ENCODE measurements around the gene KCNJ5.

The KCNJ5 gene

GRCh38 chr11:128933481-128934178 lies 42.5 kb downstream of the KCNJ5 start:
- no peak overlapping the region for H3K4ac ChIP-seq (ENCODE audit: low read depth in 1 of 2, low read length in 2 of 2)
- no peak overlapping the region for H3K23ac ChIP-seq (ENCODE audit: low read length in 2 of 2)
- H2BK15ac ChIP-seq (ENCODE audit: low read depth, poor library complexity, severe bottlenecking) = no peak overlapping the region
- no peak overlapping the region for H2AFZ ChIP-seq (ENCODE audit: low read depth, low read length)
- no peak overlapping the region for H2BK120ac ChIP-seq (ENCODE audit: low read depth, low read length)
- H3K4me2 ChIP-seq (ENCODE audit: low read length, poor library complexity, severe bottlenecking) = no peak overlapping the region
- no peak overlapping the region for H2BK12ac ChIP-seq (ENCODE audit: low read length in 2 of 2)
- no peak overlapping the region for H3K4me3 ChIP-seq (ENCODE audit: insufficient read depth in 1 of 2, low read depth in 1 of 2, low read length in 2 of 2)
- peaks cover 1% of the 10 kb centered on the region for H3K4me1 ChIP-seq (ENCODE audit: control insufficient read depth, insufficient read depth, low read depth, low read length)
- H3K27ac ChIP-seq (ENCODE audit: low read length, poor library complexity, severe bottlenecking) = no peak overlapping the region
- H3K18ac ChIP-seq (ENCODE audit: low read depth in 1 of 2, low read length in 2 of 2) = no peak overlapping the region
- H3K9me3 ChIP-seq (ENCODE audit: control insufficient read depth, low read length) = no peaks in the 10 kb centered on the region
- 55% methylated on average over 7 of the region's 7 CpGs for WGBS
- H3K79me1 ChIP-seq (replicated peaks; ENCODE audit: low read length, poor library complexity, severe bottlenecking) = no peaks in the 10 kb centered on the region
- H2BK5ac ChIP-seq (ENCODE audit: low read depth, low read length, poor library complexity, severe bottlenecking) = no peak overlapping the region
- H2AK5ac ChIP-seq (ENCODE audit: low read length, severe bottlenecking) = no peak overlapping the region
- H4K8ac ChIP-seq (ENCODE audit: low read length) = no peak overlapping the region
- H3K27me3 ChIP-seq (ENCODE audit: control insufficient read depth in 1 of 2, insufficient read depth in 1 of 2, low read length in 2 of 2) = peaks cover 29 to 47% of the 10 kb centered on the region in 2 experiments
- no peak for DNase-seq
- no peak overlapping the region for H4K91ac ChIP-seq (ENCODE audit: low read length)
- no peaks in the 10 kb centered on the region for H3K36me3 ChIP-seq (ENCODE audit: control insufficient read depth in 1 of 2, insufficient read depth in 2 of 2, low read depth in 1 of 2, low read length in 2 of 2)
- no peak overlapping the region for H3K14ac ChIP-seq (ENCODE audit: low read length in 2 of 2)
- no peak overlapping the region for H3K9ac ChIP-seq (ENCODE audit: low read length)

GRCh38 chr11:128934351-128934750 lies 43.2 kb downstream of the KCNJ5 start:
- 83% methylated on average over 7 of the region's 7 CpGs for WGBS
- H2BK5ac ChIP-seq (ENCODE audit: low read depth, low read length, poor library complexity, severe bottlenecking) = no peak overlapping the region
- H3K9ac ChIP-seq (ENCODE audit: low read length) = no peak overlapping the region
- no peak overlapping the region for H2BK15ac ChIP-seq (ENCODE audit: low read depth, poor library complexity, severe bottlenecking)
- no peak overlapping the region for H2AK5ac ChIP-seq (ENCODE audit: low read length, severe bottlenecking)
- H3K4me1 ChIP-seq (ENCODE audit: control insufficient read depth, insufficient read depth, low read depth, low read length) = peaks cover 1% of the 10 kb centered on the region
- H3K18ac ChIP-seq (ENCODE audit: low read depth in 1 of 2, low read length in 2 of 2) = no peak overlapping the region
- no peak overlapping the region for H3K23ac ChIP-seq (ENCODE audit: low read length in 2 of 2)
- no peaks in the 10 kb centered on the region for H3K79me1 ChIP-seq (replicated peaks; ENCODE audit: low read length, poor library complexity, severe bottlenecking)
- DNase-seq = no peak
- no peak overlapping the region for H2BK12ac ChIP-seq (ENCODE audit: low read length in 2 of 2)
- H2AFZ ChIP-seq (ENCODE audit: low read depth, low read length) = no peak overlapping the region
- H3K36me3 ChIP-seq (ENCODE audit: control insufficient read depth in 1 of 2, insufficient read depth in 2 of 2, low read depth in 1 of 2, low read length in 2 of 2) = no peaks in the 10 kb centered on the region
- H4K8ac ChIP-seq (ENCODE audit: low read length) = no peak overlapping the region
- no peak overlapping the region for H2BK120ac ChIP-seq (ENCODE audit: low read depth, low read length)
- H3K4me2 ChIP-seq (ENCODE audit: low read length, poor library complexity, severe bottlenecking) = no peak overlapping the region
- H3K14ac ChIP-seq (ENCODE audit: low read length in 2 of 2) = no peak overlapping the region
- H3K27me3 ChIP-seq (ENCODE audit: control insufficient read depth in 1 of 2, insufficient read depth in 1 of 2, low read length in 2 of 2) = peaks cover 30 to 54% of the 10 kb centered on the region in 2 experiments
- H3K27ac ChIP-seq (ENCODE audit: low read length, poor library complexity, severe bottlenecking) = no peak overlapping the region
- no peak overlapping the region for H4K91ac ChIP-seq (ENCODE audit: low read length)
- no peak overlapping the region for H3K4me3 ChIP-seq (ENCODE audit: insufficient read depth in 1 of 2, low read depth in 1 of 2, low read length in 2 of 2)
- no peak overlapping the region for H3K4ac ChIP-seq (ENCODE audit: low read depth in 1 of 2, low read length in 2 of 2)
- no peaks in the 10 kb centered on the region for H3K9me3 ChIP-seq (ENCODE audit: control insufficient read depth, low read length)

- 93% methylated on average over 10 of the region's 10 CpGs for WGBS
- Histone ChIP-seq H3K23ac (ENCODE audit: low read length in 2 of 2) (no peak overlapping the region), H2BK5ac (ENCODE audit: low read depth, low read length, poor library complexity, severe bottlenecking) (no peak overlapping the region), H3K14ac (ENCODE audit: low read length in 2 of 2) (no peak overlapping the region), H3K36me3 (ENCODE audit: control insufficient read depth in 1 of 2, insufficient read depth in 2 of 2, low read depth in 1 of 2, low read length in 2 of 2) (no peaks in the 10 kb centered on the region), H3K9ac (ENCODE audit: low read length) (no peak overlapping the region), H3K18ac (ENCODE audit: low read depth in 1 of 2, low read length in 2 of 2) (no peak overlapping the region), H2AK5ac (ENCODE audit: low read length, severe bottlenecking) (no peak overlapping the region), H3K27ac (ENCODE audit: low read length, poor library complexity, severe bottlenecking) (no peak overlapping the region), H4K91ac (ENCODE audit: low read length) (no peak overlapping the region), H3K27me3 (ENCODE audit: control insufficient read depth in 1 of 2, insufficient read depth in 1 of 2, low read length in 2 of 2) (peaks cover 28 to 60% of the 10 kb centered on the region in 2 experiments), H2AFZ (ENCODE audit: low read depth, low read length) (no peak overlapping the region), H3K79me1 (replicated peaks; ENCODE audit: low read length, poor library complexity, severe bottlenecking) (no peaks in the 10 kb centered on the region), H3K4ac (ENCODE audit: low read depth in 1 of 2, low read length in 2 of 2) (no peak overlapping the region), H3K4me2 (ENCODE audit: low read length, poor library complexity, severe bottlenecking) (no peak overlapping the region), H2BK15ac (ENCODE audit: low read depth, poor library complexity, severe bottlenecking) (no peak overlapping the region), H3K4me3 (ENCODE audit: insufficient read depth in 1 of 2, low read depth in 1 of 2, low read length in 2 of 2) (no peak overlapping the region), H3K9me3 (ENCODE audit: control insufficient read depth, low read length) (no peaks in the 10 kb centered on the region), H2BK12ac (ENCODE audit: low read length in 2 of 2) (no peak overlapping the region), H2BK120ac (ENCODE audit: low read depth, low read length) (no peak overlapping the region), H3K4me1 (ENCODE audit: control insufficient read depth, insufficient read depth, low read depth, low read length) (peaks cover 1% of the 10 kb centered on the region), H4K8ac (ENCODE audit: low read length) (no peak overlapping the region)
- no peak for DNase-seq
These were observed 43.8 kb downstream of the KCNJ5 start for GRCh38 chr11:128934926-128935325.

GRCh38 chr11:128936606-128937251 lies 45.6 kb downstream of the KCNJ5 start:
- H3K23ac ChIP-seq (ENCODE audit: low read length in 2 of 2) = no peak overlapping the region
- 63% methylated on average over 16 of the region's 16 CpGs for WGBS
- H2BK120ac ChIP-seq (ENCODE audit: low read depth, low read length) = no peak overlapping the region
- H4K8ac ChIP-seq (ENCODE audit: low read length) = peak overlapping the region; percentile 2
- no peak overlapping the region for H3K18ac ChIP-seq (ENCODE audit: low read depth in 1 of 2, low read length in 2 of 2)
- H3K27ac ChIP-seq (ENCODE audit: low read length, poor library complexity, severe bottlenecking) = no peak overlapping the region
- no peaks in the 10 kb centered on the region for H3K79me1 ChIP-seq (replicated peaks; ENCODE audit: low read length, poor library complexity, severe bottlenecking)
- no peak overlapping the region for H2BK15ac ChIP-seq (ENCODE audit: low read depth, poor library complexity, severe bottlenecking)
- no peak overlapping the region for H3K9ac ChIP-seq (ENCODE audit: low read length)
- H2AK5ac ChIP-seq (ENCODE audit: low read length, severe bottlenecking) = no peak overlapping the region
- H3K36me3 ChIP-seq (ENCODE audit: control insufficient read depth in 1 of 2, insufficient read depth in 2 of 2, low read depth in 1 of 2, low read length in 2 of 2) = no peaks in the 10 kb centered on the region
- H2BK5ac ChIP-seq (ENCODE audit: low read depth, low read length, poor library complexity, severe bottlenecking) = no peak overlapping the region
- H3K27me3 ChIP-seq (ENCODE audit: control insufficient read depth in 1 of 2, insufficient read depth in 1 of 2, low read length in 2 of 2) = peaks cover 42 to 74% of the 10 kb centered on the region in 2 experiments
- no peak overlapping the region for H3K4me2 ChIP-seq (ENCODE audit: low read length, poor library complexity, severe bottlenecking)
- H3K4me1 ChIP-seq (ENCODE audit: control insufficient read depth, insufficient read depth, low read depth, low read length) = peaks cover 1% of the 10 kb centered on the region
- H3K4me3 ChIP-seq (ENCODE audit: insufficient read depth in 1 of 2, low read depth in 1 of 2, low read length in 2 of 2) = no peak overlapping the region
- H3K9me3 ChIP-seq (ENCODE audit: control insufficient read depth, low read length) = no peaks in the 10 kb centered on the region
- H4K91ac ChIP-seq (ENCODE audit: low read length) = no peak overlapping the region
- H3K14ac ChIP-seq (ENCODE audit: low read length in 2 of 2) = no peak overlapping the region
- DNase-seq = peak; percentile 24
- H2AFZ ChIP-seq (ENCODE audit: low read depth, low read length) = no peak overlapping the region
- no peak overlapping the region for H2BK12ac ChIP-seq (ENCODE audit: low read length in 2 of 2)
- H3K4ac ChIP-seq (ENCODE audit: low read depth in 1 of 2, low read length in 2 of 2) = no peak overlapping the region
